ENCODE results near the gene SLC18B1. TPM values are rescaled to one million over a fixed set of nuclear protein-coding genes. Genes with fewer than 3 reads are reported as not detected.
A peak's percentile ranks its signal among the peaks of the same experiment; 100 is the strongest.

Gene SLC18B1
- total and polyA plus RNA-seq, 2 of the 13 experiments (the other 11 are each of a cell fraction or from before 2014, with no cell fraction given), result 11.4 to 13.8 TPM

DNA sequence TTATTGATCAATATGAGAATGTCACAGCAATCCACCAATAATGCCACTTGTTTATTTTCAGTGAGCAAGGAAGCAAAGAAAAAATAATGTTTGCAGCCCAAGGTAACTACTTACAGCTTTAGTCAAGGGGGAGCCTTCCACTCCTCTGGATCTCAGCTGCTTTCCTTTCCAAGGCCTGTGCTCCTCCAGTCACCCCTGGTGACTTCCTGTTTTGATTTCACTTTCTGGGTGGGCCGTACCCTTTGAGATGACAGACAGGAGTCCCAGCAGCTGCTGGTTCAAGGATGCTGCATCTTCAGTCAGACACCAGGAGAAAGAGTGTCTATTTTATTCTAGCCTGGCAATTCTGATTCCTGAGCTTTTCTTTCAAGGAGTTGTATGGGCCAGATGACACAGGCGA, 35.2 kb downstream of the SLC18B1 start:
- Histone ChIP-seq H3K27ac (ENCODE audit: extremely low read length, insufficient read depth, low read length) (no peak overlapping the region), H3K79me2 (ENCODE audit: insufficient read depth, low read length) (no peaks in the 10 kb centered on the region), H2AFZ (ENCODE audit: low read length) (no peak overlapping the region), H3K4me1 (ENCODE audit: insufficient read depth, low read length) (no peaks in the 10 kb centered on the region), H3K9ac (ENCODE audit: insufficient read depth, low read depth, low read length) (no peak overlapping the region), H3K36me3 (replicated peaks in 1 of 2; ENCODE audit: control insufficient read depth in 1 of 2, insufficient read depth in 2 of 2, low read length in 2 of 2) (no peaks in the 10 kb centered on the region), H3K4me3 (replicated peaks in 1 of 3; ENCODE audit: insufficient read depth in 1 of 3, low read depth in 2 of 3, low read length in 3 of 3) (no peak overlapping the region), H4K20me1 (ENCODE audit: insufficient read depth, low read length) (no peaks in the 10 kb centered on the region), H3K4me2 (ENCODE audit: low read depth, low read length) (no peak overlapping the region), H3K9me3 (ENCODE audit: low read length) (no peaks in the 10 kb centered on the region), H3K27me3 (ENCODE audit: control insufficient read depth in 1 of 2, insufficient read depth in 2 of 2, low read length in 2 of 2) (no peaks in the 10 kb centered on the region)
- in situ Hi-C loops (cut with HindIII; ENCODE audit: extremely low pct_ligation_motif_present, low pct_unique_long_range_greater_than_20kb), result no loop called here
- DNase-seq (ENCODE audit: low spot score), result no peak
- FAIRE-seq, result no peak
- ChIA-PET POLR2A (interaction anchor here (1.6 kb wide), 1 partner anchor 14 kb away, joined by 4 read pairs; no protein-coding TSS in a partner anchor), CTCF (ENCODE audit: low intra/inter-chr PET ratio, low total read pairs) (no interaction called here)
- WGBS (ENCODE audit: low lambda C conversion rate), result 14% methylated on average over 2 of the region's 2 CpGs
- TF ChIP-seq CCDC6 (CRISPR knock-in tag; IDR thresholded peaks at IDR 0.05) (no peak), GABPA (IDR thresholded peaks at IDR 0.05; ENCODE audit: low read depth, low read length) (no peak), GABPA (CRISPR knock-in tag; IDR thresholded peaks at IDR 0.05; ENCODE audit: low read depth) (peak; percentile 41; the same call in 1 of the 2 replicates)
- no peak for ATAC-seq
- intact Hi-C loops (cut with micrococcal nuclease; ENCODE audit: unreplicated experiment), result no loop called here
- BruUV-seq (replicated peaks), result no TSS peak

GRCh38 chr6:132760256-132760655, 38.2 kb downstream of the SLC18B1 start:
- intact Hi-C loops (cut with micrococcal nuclease; ENCODE audit: unreplicated experiment), result no loop called here
- Histone ChIP-seq H3K4me1 (ENCODE audit: insufficient read depth, low read length) (no peaks in the 10 kb centered on the region), H3K9ac (ENCODE audit: insufficient read depth, low read depth, low read length) (no peak overlapping the region), H3K79me2 (ENCODE audit: insufficient read depth, low read length) (no peaks in the 10 kb centered on the region), H4K20me1 (ENCODE audit: insufficient read depth, low read length) (no peaks in the 10 kb centered on the region), H2AFZ (ENCODE audit: low read length) (no peak overlapping the region), H3K4me3 (replicated peaks in 1 of 3; ENCODE audit: insufficient read depth in 1 of 3, low read depth in 2 of 3, low read length in 3 of 3) (no peak overlapping the region), H3K27ac (ENCODE audit: extremely low read length, insufficient read depth, low read length) (no peak overlapping the region), H3K9me3 (ENCODE audit: low read length) (no peaks in the 10 kb centered on the region), H3K36me3 (replicated peaks in 1 of 2; ENCODE audit: control insufficient read depth in 1 of 2, insufficient read depth in 2 of 2, low read length in 2 of 2) (no peaks in the 10 kb centered on the region), H3K27me3 (ENCODE audit: control insufficient read depth in 1 of 2, insufficient read depth in 2 of 2, low read length in 2 of 2) (no peaks in the 10 kb centered on the region), H3K4me2 (ENCODE audit: low read depth, low read length) (no peak overlapping the region)
- no peak for ATAC-seq
- no peak for FAIRE-seq
- 49% methylated on average over 3 of the region's 3 CpGs for WGBS (ENCODE audit: low lambda C conversion rate)
- POLR2A ChIA-PET, result no interaction called here
- no peak for DNase-seq (ENCODE audit: low spot score)
- in situ Hi-C loops (cut with HindIII; ENCODE audit: extremely low pct_ligation_motif_present, low pct_unique_long_range_greater_than_20kb), result no loop called here
- no TSS peak for BruUV-seq (replicated peaks)
- CTCF ChIA-PET (ENCODE audit: low intra/inter-chr PET ratio, low total read pairs), result no interaction called here
- no peak for TF ChIP-seq ZNF468 (CRISPR knock-in tag; IDR thresholded peaks at IDR 0.05)
- no peak for TF ChIP-seq KDM3A (CRISPR knock-in tag; IDR thresholded peaks at IDR 0.05; ENCODE audit: low read depth)
- no peak for TF ChIP-seq NFE2 (CRISPR knock-in tag; IDR thresholded peaks at IDR 0.05)
- no peak for TF ChIP-seq PRPF4 (IDR thresholded peaks at IDR 0.05; ENCODE audit: low read depth, low read length, poor library complexity, severe bottlenecking)
- no peak for TF ChIP-seq GATA4 (IDR thresholded peaks at IDR 0.05; ENCODE audit: borderline replicate concordance, low read depth)
- TF ChIP-seq, protein P1, sequence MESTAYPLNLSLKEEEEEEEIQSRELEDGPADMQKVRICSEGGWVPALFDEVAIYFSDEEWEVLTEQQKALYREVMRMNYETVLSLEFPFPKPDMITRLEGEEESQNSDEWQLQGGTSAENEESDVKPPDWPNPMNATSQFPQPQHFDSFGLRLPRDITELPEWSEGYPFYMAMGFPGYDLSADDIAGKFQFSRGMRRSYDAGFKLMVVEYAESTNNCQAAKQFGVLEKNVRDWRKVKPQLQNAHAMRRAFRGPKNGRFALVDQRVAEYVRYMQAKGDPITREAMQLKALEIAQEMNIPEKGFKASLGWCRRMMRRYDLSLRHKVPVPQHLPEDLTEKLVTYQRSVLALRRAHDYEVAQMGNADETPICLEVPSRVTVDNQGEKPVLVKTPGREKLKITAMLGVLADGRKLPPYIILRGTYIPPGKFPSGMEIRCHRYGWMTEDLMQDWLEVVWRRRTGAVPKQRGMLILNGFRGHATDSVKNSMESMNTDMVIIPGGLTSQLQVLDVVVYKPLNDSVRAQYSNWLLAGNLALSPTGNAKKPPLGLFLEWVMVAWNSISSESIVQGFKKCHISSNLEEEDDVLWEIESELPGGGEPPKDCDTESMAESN (CRISPR knock-in tag; conservative IDR thresholded peaks at IDR 0.05), result no peak
- no peak for TF ChIP-seq ZFP1 (CRISPR knock-in tag; IDR thresholded peaks at IDR 0.05)
- TF ChIP-seq SMAD1 (CRISPR knock-in tag; IDR thresholded peaks at IDR 0.05; ENCODE audit: borderline replicate concordance, low read depth), result no peak
- TF ChIP-seq KDM5B (CRISPR knock-in tag; IDR thresholded peaks at IDR 0.05; ENCODE audit: borderline replicate concordance), result no peak
- TF ChIP-seq, protein P2, sequence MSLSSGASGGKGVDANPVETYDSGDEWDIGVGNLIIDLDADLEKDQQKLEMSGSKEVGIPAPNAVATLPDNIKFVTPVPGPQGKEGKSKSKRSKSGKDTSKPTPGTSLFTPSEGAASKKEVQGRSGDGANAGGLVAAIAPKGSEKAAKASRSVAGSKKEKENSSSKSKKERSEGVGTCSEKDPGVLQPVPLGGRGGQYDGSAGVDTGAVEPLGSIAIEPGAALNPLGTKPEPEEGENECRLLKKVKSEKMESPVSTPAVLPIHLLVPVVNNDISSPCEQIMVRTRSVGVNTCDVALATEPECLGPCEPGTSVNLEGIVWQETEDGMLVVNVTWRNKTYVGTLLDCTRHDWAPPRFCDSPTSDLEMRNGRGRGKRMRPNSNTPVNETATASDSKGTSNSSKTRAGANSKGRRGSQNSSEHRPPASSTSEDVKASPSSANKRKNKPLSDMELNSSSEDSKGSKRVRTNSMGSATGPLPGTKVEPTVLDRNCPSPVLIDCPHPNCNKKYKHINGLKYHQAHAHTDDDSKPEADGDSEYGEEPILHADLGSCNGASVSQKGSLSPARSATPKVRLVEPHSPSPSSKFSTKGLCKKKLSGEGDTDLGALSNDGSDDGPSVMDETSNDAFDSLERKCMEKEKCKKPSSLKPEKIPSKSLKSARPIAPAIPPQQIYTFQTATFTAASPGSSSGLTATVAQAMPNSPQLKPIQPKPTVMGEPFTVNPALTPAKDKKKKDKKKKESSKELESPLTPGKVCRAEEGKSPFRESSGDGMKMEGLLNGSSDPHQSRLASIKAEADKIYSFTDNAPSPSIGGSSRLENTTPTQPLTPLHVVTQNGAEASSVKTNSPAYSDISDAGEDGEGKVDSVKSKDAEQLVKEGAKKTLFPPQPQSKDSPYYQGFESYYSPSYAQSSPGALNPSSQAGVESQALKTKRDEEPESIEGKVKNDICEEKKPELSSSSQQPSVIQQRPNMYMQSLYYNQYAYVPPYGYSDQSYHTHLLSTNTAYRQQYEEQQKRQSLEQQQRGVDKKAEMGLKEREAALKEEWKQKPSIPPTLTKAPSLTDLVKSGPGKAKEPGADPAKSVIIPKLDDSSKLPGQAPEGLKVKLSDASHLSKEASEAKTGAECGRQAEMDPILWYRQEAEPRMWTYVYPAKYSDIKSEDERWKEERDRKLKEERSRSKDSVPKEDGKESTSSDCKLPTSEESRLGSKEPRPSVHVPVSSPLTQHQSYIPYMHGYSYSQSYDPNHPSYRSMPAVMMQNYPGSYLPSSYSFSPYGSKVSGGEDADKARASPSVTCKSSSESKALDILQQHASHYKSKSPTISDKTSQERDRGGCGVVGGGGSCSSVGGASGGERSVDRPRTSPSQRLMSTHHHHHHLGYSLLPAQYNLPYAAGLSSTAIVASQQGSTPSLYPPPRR (CRISPR knock-in tag; IDR thresholded peaks at IDR 0.05; ENCODE audit: borderline replicate concordance), result no peak
- TF ChIP-seq ZFP62 (CRISPR knock-in tag; IDR thresholded peaks at IDR 0.05), result no peak
- TF ChIP-seq ZNF7 (CRISPR knock-in tag; IDR thresholded peaks at IDR 0.05), result no peak

Data from HepG2 (cell line).